Measurements from ENCODE around the gene ZNF276.

- no peak for TF ChIP-seq CTCF (IDR thresholded peaks at IDR 0.05; ENCODE audit: insufficient read depth, low read length)
- TF ChIP-seq, protein P1, sequence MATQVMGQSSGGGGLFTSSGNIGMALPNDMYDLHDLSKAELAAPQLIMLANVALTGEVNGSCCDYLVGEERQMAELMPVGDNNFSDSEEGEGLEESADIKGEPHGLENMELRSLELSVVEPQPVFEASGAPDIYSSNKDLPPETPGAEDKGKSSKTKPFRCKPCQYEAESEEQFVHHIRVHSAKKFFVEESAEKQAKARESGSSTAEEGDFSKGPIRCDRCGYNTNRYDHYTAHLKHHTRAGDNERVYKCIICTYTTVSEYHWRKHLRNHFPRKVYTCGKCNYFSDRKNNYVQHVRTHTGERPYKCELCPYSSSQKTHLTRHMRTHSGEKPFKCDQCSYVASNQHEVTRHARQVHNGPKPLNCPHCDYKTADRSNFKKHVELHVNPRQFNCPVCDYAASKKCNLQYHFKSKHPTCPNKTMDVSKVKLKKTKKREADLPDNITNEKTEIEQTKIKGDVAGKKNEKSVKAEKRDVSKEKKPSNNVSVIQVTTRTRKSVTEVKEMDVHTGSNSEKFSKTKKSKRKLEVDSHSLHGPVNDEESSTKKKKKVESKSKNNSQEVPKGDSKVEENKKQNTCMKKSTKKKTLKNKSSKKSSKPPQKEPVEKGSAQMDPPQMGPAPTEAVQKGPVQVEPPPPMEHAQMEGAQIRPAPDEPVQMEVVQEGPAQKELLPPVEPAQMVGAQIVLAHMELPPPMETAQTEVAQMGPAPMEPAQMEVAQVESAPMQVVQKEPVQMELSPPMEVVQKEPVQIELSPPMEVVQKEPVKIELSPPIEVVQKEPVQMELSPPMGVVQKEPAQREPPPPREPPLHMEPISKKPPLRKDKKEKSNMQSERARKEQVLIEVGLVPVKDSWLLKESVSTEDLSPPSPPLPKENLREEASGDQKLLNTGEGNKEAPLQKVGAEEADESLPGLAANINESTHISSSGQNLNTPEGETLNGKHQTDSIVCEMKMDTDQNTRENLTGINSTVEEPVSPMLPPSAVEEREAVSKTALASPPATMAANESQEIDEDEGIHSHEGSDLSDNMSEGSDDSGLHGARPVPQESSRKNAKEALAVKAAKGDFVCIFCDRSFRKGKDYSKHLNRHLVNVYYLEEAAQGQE (IDR thresholded peaks at IDR 0.05; ENCODE audit: insufficient replicate concordance, low read depth): no peak
Measured at GRCh38 chr16:89785523-89786155, 64.3 kb downstream of the ZNF276 start.
